Amniotic stem cell (primary cell): Measurements from ENCODE around the gene APC.
"Not testable (repeated sequence)": the region's sequence is repeated elsewhere in the genome, so short reads cannot be mapped to it uniquely, and the experiment has no call there.

Experiments
- DNase-seq: peaks from one replicate; lab custom pipeline; 2025; lab: John Stamatoyannopoulos, UW

The APC gene

DNA sequence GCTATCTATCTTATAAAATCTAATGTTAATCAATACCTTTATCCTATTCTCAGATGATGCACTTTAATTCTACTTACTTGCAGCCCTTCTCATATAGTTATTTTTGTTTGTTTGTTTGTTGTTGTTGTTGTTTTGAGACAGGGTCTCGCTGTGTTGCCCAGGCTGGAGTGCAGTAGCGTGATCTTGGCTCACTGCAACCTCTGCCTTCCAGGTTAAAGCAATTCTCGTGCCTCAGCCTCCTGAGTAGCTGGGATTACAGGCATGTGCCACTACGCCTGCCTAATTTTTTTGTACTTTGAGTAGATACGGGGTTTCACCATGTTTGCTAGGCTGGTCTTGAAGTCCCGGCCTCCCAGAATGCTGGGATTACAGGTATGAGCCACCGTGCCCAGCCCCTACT is 20.8 kb upstream of the APC start:
- not testable (repeated sequence) for DNase-seq

DNA sequence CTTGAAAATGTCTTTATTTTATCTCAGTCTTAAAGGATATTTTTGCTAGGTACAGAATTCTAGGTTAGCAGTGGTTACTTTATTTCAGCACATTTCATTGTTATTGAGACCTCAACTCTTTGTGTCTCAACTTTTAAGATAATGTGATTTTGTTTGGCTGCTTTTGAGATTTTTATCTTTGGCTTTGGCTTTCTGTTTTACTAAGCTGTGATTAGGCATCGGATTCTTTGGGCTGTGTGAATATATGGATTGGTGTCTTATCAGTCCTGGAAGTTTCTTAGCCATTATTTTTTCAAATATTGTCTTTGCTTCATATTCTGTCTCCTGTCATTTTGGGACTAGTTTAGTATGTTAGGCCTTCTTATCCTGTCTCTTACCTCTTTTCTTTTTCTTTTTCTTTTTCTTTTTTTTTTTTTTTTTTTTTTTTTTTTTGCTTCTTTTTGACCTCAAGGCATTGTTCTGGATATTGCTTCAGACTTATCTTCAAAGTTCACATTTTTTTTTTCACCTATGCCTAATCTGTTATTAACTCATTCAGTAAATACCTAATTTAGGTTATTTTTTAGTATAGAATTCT is 20.1 kb upstream of the APC start:
- no peak for DNase-seq

DNA sequence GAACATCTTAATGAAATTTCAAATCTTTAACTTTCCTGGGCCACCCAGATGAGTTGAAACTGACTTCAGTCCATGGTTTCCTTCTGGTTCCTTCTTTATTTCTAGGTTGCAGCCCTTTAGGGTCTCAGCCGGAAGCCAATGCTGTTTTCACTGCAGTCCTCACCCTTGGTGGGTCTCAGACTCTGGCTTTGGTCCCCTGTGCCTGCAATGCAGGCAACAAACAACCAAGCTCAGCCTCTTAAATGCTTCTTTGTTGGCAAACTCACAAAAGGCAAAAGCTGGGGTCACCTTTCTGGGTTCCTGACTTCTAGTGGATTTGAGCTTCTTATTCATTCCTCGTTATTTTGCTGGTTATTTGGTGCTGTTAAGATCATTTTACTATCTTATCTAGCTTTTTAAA is 19.3 kb upstream of the APC start:
- DNase-seq: no peak

DNA sequence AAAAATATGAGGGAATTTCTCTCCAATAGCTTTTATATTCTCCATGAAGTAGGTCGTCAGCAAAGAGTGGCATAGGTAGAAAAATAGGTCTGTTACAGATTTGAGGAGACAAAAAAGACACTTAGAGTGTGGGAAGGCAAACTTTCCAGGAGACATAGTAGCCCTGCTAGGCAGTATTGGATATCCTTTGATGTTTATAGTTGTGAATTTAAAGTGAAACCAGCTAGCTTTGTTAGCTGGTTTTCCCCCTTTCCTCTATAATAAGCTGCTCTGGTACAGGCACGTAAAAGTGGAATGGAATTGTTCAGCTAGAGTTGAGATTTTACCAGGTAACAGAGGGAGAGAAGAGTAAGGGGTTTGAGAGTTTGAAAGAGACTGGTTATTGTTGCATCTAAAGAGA is 17.1 kb upstream of the APC start:
- no peak for DNase-seq

DNA sequence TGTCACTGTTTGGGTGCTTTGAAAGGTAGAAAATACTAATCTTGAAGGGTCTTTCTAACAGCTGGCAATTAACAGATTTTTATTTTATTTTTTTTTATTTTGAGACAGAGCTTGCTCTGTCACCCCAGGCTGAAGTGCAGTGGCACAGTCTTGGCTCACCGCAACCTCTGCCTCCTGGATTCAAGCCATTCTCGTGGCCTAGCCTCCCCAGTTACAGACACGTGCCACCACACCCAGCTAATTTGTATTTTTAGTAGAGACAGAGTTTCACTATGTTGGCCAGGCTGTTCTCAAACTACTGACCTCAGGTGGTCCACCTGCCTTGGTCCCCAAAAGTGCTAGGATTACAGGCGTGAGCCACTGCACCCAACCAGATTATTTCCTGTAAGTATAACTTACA is 12.8 kb upstream of the APC start:
- no peak for DNase-seq

DNA sequence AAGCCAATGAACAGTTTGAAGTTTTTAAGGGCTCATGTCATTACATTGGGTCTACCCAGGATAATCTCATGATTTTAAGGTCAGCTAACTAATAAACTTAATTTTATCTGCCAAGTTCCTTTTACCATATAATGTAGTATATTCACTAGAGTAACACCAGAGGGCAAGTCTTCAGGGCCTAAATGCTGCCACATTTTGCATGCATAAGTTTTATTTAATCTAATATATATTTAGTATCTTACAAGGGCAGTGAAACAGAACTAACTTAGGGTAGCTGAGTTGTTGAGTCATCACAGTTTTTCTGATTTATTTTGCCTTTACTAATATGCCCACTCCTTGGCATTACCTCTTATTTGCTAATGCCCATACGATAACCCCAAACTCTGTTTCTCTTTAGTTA is 8.1 kb upstream of the APC start:
- no peak for DNase-seq

DNA sequence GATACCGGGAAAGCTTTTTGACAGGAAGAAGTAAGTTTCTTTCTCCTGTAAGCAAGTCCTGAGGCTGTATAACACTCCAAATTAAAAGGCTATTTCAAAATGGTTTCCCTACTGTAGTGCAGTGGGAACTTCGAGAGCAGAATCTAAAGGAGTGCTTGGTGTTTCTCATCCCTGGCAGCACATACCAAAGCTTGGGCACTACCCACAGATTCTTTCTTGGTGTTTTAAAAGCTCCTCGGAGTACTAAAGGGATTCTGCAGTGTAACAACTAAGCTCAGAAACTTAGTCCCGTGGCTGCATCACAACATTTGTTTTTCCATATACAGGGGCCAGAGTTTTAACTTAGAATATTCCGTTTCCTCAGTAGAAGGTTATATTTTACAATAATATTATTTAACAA is 5.6 kb upstream of the APC start:
- no peak for DNase-seq

DNA sequence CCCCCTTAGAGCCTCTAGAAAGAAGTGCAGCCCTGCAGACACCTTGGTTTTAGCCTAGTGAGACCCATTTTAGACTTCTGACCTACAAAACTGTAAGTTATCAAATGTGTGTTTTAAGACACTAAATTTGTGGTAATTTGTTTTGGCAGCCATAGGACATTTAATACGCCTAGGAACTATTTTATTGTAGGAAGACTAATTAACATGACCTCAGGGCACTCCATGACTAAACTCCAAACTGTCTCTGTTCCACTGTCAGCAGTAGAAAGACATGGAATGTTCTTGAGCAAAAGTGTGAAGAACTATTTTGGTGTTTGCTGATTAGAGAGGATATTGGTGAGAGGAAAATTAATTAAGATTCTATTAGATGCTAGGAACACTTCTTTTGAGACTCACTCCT is 4.1 kb upstream of the APC start:
- no peak for DNase-seq

DNA sequence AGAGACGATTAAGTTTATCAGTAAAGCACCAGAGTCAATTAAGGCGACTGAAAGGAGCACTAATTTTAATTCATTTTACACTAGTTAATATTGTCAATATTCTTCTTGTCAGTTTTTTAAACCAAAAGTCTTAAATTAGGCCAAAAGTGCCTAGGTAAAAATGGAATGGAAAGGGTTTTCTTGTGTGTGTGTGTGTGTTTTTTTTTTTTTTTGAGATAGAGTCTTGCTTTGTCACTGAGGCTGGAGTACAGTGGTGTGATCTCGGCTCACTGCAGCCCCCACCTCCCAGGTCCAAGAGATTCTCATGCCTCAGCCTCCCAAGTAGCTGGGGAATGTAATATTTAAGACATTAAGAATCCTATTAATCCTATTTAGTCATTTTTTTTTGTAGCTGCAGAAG is 3.1 kb upstream of the APC start:
- DNase-seq: no peak

DNA sequence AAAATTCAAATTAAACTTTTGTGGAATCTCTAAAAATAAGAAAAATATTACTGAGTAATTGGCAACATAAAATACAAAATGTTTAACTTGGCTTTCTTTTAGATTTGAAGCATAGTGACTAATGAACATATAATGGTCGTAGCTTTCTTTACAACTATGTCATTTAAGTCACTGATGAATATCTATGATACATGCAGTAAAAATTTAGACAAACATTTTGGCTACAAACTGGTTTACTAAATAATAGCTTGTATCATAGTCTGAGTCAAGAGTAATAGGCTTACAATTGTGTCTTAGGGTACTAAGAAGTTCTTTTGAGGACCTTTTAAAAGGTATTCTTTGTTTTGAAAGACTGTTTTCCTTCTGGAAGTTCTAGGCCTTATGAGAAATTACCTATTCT is 2.0 kb upstream of the APC start:
- DNase-seq: peak; percentile 15

DNA sequence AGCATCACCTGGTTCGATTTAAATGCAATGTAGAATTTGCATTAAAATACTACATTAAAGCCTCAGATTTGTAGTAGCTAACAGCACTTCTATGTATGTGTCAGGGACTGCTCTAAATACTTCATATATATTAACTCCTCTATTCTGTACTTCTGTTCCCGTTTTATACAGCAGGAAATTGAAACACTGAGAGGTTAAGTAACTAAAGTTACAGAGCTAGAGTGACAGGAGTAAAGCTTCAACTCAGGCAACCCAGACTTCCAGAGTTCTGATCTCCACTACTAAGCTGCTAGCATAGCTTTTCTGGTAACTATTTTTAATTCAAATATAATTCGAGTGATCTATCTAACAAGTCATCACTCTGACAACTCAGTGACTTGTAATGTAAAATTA is 619 bp upstream of the APC start:
- DNase-seq: no peak

DNA sequence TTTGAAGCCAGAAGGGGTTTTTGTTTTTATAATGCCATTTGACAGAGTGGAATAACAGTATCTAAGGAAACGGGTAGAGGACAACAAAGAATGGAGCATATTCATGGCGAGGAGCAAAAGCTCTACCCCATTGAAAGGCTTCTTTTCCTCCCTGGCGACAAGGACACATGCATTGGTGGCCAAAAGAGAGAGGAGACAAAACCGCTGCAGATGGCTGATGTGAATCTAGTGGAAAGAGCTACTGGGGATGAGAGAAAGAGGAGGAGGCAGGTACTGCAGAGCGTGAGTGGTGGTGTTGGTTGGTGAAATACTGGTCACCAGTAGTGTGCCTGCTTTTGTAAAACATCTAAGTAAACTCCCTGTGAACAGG is 491 bp downstream of the APC start:
- DNase-seq: no peak

DNA sequence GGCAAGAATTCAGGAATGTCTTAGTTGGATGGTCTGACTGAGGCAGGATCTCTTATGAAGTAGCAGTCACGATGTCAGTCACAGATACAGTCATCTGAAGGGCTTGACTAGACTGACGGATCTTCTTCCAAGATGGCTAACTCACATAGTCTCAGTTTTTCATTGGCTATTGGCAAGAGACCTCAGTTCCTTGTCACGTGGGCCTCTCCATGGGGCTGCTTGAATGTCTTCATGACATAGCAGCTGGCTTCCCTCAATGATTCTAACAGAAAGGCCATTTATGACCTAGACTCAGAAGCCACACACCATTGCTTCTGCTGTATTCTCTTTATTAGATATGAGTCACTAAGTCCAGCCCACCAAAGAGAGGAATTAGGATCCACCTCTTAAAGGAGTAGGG is 4.7 kb downstream of the APC start:
- no peak for DNase-seq

DNA sequence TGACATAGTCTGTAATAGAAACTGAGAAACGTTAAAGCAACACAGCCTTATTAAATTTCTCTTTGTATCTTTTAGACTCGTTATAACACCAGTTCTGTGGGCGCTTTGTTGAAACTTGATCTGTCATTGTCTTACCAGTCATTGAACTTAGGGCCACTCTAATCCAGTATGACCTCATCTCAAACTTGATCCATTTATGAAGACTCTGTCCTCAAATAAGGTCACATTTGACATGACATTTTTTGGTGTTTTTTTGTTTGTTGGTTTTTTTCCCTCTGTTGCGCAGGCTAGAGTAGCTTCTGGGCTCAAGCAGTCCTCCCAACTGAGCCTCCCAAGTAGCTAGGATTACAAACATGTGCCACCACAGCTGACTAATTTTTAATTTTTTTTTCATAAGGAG is 5.9 kb downstream of the APC start:
- DNase-seq: no peak

DNA sequence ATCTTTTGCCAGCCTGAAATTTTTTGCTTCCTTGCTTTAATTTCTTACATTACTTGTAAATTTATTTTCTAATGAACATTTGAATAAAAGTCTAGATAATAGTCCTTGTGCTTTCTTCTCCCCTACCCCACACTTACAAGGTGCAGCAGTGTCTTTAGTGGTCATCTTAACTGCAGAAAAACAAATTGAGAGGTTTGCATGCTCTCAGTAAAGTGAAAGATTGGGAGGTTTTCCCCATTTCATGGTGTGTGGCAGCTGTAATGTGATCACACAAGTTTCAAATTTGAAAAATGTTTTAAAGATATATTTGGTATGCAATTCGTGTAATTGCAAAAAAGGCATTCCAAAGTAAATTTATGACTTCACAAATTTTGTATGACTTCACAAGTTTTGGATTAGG is 14.7 kb downstream of the APC start:
- DNase-seq: no peak

DNA sequence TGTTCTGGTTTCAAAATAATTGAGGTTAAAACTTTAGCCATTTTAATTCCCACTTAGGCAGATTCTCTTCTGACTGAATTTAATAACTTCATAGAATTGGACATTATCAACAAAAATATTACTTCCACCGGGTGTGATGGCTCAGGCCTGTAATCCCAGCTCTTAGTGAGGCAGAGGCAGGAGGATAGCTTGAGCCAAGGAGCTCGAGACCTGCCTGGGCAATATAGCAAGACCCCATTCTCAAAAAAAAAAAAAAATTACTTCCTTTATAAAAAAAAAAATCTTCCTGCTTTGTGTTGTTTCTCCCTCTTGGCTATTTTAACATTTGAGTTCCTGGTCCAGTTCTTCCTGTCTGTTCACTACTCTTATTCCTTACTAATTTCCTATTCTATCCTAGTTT is 18.0 kb downstream of the APC start:
- no peak for DNase-seq

DNA sequence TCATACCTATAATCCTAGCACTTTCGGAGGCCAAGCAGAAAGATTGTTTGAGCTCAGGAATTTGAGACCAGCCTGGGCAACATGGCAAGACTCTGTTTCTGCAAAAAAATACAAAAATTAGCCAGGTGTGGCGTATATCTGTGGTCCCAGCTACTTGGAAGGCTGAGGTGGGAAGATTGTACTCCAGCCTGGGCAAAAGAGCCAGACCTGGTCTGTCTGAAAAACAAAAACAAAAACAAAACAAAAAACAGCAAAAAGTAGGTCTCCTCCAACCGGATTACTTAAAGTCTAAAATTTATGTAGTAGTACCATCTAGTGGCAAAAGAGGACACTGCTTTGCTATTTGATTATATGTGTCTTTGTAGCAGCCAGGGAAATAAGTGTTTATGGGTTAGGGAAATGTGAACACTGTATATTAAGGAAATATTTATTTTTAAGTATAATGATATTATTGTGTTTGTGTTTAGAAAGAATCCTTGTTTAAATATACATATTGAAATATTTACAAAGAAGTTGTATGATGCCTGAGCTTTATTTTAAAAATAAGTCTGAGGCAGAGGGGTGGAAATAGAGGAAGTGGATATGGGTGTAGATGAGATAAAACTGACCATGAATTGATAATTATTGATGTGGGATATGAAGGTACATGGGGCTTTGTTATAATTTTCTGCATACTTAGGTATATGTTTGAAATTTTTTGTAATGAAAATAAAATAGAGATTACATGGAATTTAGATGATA is 20.0 kb downstream of the APC start:
- DNase-seq: peak; percentile 43

DNA sequence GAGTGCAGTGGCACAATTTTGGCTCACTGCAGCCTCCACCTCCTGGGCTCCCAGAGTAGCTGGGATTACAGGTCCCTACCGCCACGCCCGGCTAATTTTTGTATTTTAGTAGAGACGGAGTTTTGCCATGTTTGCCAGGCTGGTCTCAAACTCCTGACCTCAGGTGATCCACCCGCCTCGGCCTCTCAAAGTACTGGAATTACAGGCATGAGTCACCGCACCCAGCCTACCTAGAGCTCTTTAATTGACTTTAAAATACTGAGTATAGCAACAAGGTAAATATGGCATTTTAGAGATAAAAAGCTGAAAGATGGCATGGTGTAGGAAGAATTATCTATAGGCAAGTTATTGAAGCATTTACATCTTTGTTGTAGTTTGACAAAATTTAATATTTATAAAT is 21.0 kb downstream of the APC start:
- no peak for DNase-seq

DNA sequence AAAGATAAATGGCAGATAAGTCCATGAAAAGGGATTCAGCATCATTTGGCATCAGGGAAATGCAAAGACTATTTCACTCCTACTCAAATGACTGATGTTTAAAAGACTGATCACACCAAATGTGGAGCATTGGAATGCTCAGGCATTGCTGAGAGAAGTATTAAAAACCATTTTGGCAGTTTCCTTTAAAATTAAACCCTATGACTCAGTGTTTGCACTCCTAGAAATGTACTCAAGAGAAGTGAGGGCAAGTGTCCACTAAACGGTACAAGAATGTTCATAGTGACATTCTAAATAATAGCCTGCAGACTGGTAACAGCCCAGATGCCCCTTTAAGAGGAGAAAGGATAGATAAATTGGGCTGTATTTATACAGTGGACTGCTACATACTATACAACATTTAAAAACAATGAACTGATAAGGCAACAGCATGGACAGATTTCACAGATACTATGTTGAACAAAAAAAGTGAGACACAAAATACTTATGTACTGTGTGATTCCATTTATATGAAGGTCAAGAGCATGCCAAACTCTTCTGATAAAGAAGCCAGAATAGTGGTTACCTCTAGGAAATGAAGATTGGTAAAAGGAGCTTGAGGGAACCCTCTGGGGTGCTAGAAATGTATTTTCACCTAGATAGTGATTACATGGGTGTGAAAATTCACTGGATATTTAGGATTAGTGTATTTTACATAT is 24.6 kb downstream of the APC start:
- DNase-seq: no peak

DNA sequence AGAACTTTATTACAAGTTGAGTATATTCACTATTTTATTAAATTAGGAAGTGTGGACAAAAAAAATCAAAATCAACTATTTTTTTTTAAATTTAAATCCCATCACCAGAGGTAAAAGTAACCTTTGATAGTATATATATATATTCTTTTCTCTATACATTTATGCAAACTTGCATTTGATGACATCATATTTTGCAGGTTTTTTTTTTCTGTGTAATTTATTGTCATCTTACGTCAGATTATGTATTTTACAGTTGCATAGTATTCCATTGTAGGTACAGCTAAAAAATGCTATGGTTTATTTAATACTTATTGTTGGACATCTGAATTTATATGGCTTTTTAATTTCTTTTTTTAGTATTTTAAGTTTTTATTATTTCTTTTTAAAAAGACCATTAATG is 25.5 kb downstream of the APC start:
- DNase-seq: no peak

DNA sequence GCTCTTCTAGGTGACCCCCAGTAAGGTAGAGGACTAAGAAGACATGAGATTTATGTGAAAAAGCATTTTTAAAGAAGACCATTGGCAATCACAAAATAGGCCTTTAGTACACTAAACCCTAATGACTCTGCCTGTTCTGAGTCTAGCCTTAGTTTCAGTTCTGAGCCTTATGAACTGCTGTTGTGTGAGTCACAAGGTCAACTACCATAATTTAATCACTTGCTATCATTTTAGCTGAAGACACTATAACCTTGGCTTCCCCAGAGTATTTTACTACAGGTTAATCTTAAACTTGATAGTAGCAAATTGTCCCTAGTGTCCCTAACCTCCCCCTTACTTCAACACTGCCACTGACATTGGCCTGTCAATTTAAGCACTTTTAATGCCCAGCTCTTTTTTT is 34.4 kb downstream of the APC start:
- DNase-seq: no peak

DNA sequence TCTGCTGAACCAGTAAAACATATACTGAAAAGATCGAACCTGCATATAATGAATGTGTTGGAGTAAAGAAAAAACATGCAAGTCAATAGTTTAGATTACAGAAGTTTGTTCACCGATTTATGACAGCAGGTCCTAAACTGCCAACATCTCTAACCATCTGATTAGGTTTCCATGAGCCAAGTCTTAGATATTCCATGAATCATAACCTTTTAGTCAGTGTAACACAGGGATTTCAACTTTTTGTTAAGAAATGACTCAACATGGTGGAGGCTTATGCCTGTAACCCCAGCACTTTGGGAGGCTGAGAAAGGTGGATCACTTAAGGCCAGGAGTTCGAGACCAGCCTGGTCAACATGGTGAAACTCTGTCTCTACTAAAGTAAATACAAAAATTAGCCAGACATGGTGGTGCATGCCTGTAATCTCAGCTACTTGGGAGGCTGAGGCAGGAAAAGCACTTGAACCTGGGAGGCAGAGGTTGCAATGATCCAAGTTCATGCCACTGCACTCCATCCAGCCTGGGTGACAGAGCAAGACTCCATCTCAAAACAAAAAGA is 38.7 kb downstream of the APC start:
- DNase-seq: peak; percentile 43

DNA sequence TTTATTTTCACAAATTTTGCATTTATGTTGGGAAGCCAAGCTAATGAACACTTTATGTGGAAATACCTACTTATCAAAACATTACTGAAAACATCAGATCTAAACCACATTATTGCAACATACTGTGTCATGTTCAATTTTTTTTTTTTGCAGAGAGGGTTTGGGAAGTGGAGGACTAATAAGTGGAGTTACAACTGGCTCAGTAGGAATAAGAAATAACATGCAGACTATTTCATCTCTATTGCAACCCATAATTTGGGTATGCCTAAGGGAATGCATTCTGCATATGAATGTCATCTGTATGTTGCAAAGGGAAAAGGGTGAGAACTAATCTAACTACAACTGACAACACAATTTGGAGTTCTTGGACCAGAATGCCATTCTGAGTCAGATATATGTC is 41.8 kb downstream of the APC start:
- DNase-seq: no peak

DNA sequence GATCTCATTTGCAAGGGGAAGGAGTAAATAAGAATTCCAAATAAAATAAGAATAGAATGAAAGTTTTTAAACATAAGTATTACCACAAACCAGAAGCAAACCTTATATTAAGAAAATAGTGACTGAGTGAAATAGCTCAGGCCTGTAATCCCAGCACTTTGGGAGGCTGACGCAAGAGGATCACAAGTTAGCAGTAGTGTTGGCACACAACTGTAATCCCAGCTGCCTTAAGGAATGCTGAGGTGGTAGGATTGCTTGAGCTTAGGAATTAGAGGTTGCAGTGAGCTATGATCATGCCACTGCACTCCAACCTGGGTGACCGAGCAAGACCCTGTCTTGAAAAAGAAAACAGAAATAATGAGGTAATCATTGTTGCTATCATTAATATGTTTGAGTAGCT is 47.0 kb downstream of the APC start:
- DNase-seq: no peak
